Natural killer cell treated with Interleukin-12 subunit alpha and Interleukin-12 subunit beta and Interleukin-15 and Interleukin-18, amount 100 ng/mL, for 72 hours (primary cell): ENCODE results near the gene TEDDM1. TPM values are rescaled to one million over a fixed set of nuclear protein-coding genes. Genes with fewer than 3 reads are reported as not detected.

ENCODE experiments used
- ATAC-seq, 2 donors: fragments of 150-1000 bp; cut with Tn5 transposase in 1 of 2; sonication (Bioruptor Pico), chemical (Tn5 transposase) in 1 of 2; 2 replicates each; pipeline ENCODE4 v1.10.0; 2021
- DNase-seq: peaks from one replicate; pipeline ENCODE4 v3.0.0; 2022; ENCODE audit warnings: low spot score
- H3K27ac Mint-ChIP-seq, 2 donors: 1 replicate in 1 of 2; 2 replicates in 1 of 2; pipeline ENCODE4 v1.8.0; 2022; ENCODE audit warnings: mixed read lengths in 2 of 2, mild to moderate bottlenecking in 1 of 2, moderate library complexity in 1 of 2
- H3K27me3 Mint-ChIP-seq, 2 donors: 1 replicate in 1 of 2; 2 replicates in 1 of 2; pipeline ENCODE4 v1.8.0; 2022; ENCODE audit warnings: mixed read lengths in 2 of 2
- H3K36me3 Mint-ChIP-seq: one replicate; pipeline ENCODE4 v1.8.0; 2022; ENCODE audit warnings: mixed read lengths
- H3K4me1 Mint-ChIP-seq, 2 donors: 1 replicate in 1 of 2; 2 replicates in 1 of 2; pipeline ENCODE4 v1.8.0; 2022; ENCODE audit warnings: low read depth in 2 of 2, mixed read lengths in 2 of 2, mild to moderate bottlenecking in 1 of 2
- H3K4me3 Mint-ChIP-seq: one replicate; pipeline ENCODE4 v1.8.0; 2022; ENCODE audit warnings: mixed read lengths
- H3K9me3 Mint-ChIP-seq: 2 replicates; pipeline ENCODE4 v1.8.0; 2022; ENCODE audit warnings: mixed read lengths
- total RNA-seq, 2 donors: library from RNA; stranded (reverse); gene quantifications; one replicate each; pipeline ENCODE4 v1.2.3, GENCODE V29; 2022

Gene TEDDM1
- total RNA-seq, 2 donors from 2014 or later = not detected

DNA sequence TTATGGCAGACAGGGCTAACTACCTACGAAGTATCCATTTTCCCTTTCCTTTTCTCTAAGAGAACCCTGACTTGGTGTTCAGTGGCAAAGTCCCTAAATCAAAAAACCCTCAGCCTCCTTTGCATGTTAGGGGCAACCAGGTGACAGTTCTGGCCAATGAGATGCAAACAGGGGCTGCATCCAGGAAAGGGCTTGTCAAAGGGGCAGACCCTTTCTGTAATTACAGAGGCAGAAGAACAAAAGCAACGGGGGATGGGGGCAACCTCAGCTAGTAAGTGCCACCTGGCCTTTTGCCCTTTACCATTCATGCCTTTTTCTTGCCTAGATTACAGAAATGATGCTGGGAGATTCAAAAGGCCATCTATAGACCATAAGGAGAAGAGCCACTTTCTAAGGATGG lies 43.3 kb downstream of the TEDDM1 start:
- Mint-ChIP-seq H3K4me3 (no peak overlapping the region), H3K36me3 (no peaks in the 10 kb centered on the region), H3K27me3 (peaks cover 0 to 7% of the 10 kb centered on the region in 2 donors), H3K4me1 (no peaks in the 10 kb centered on the region), H3K9me3 (no peaks in the 10 kb centered on the region), H3K27ac (no peak overlapping the region)
- no peak for ATAC-seq
- no peak for DNase-seq

DNA sequence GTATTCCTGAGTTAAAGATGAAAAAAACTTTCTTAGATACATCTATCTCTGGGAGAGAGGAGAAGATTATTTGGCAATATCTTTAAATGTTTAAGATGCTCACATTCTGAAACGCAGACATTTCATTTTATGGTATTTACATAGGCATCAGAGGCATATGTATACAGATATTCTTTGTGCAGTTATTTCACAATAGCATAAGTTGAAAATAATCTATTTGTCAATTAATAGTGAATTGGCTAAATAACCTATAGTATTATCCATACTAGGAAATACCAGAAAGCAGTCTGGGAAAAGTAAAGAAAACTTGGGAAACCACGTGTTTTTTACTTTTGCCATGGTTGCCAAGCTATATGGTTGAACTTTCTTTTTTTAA lies 44.8 kb downstream of the TEDDM1 start:
- H3K9me3 Mint-ChIP-seq = no peaks in the 10 kb centered on the region
- H3K4me1 Mint-ChIP-seq = no peaks in the 10 kb centered on the region
- peaks cover 0 to 7% of the 10 kb centered on the region in 2 donors for H3K27me3 Mint-ChIP-seq
- H3K36me3 Mint-ChIP-seq = no peaks in the 10 kb centered on the region
- ATAC-seq (no peak), DNase-seq (no peak)
- no peak overlapping the region for H3K4me3 Mint-ChIP-seq
- no peak overlapping the region for H3K27ac Mint-ChIP-seq

DNA sequence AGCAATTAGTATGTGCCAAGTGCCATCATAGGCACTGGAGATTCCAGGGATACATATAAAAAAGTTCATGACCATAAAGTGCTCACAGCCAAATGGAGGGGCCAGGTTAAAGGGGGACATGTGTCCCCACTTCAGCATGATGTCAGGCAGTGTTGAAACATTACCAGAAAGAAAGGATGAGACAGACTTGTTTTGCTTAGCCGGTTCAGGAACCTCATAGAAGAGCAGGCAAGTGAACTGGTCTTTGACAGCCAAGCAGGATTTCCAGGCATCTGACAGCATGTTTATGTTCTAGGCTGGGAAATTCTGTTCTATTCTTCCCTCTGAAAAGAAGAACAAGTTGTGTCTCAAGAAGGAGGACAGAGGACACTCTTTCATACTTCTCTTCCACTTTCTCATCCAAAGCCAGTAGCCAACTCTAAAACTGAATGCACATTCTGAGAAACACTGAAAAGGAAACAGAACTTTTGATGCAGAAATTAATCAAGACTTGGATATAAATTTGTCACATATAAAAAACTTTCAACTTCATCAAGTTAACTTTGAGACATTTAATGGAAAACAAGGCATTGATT lies 48.6 kb downstream of the TEDDM1 start:
- Mint-ChIP-seq H3K27me3 (peaks cover 2 to 15% of the 10 kb centered on the region in 2 donors), H3K4me3 (no peak overlapping the region), H3K36me3 (no peaks in the 10 kb centered on the region), H3K4me1 (peaks cover 0 to 4% of the 10 kb centered on the region in 2 donors), H3K9me3 (no peaks in the 10 kb centered on the region), H3K27ac (no peak overlapping the region)
- ATAC-seq = no peak
- DNase-seq = no peak

DNA sequence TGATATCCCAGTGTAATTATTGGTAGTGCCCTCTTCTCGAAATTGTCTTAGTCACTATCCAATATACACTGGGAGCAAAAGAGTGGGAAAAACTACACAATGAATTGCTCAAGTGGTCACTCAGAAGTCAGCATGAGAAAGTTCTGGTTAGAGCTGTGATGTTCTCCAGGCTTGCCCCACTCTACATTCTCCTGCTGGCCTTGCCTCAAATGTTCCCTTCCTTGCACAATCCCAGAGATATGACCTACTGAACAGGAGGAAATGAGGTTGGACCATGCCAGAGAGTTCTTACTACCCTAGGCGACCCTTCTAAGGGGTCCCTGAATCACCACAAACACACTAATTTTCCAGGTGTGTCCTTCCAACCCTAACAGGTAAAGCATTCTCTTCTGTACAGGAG lies 49.6 kb downstream of the TEDDM1 start:
- Mint-ChIP-seq H3K4me1 (peaks cover 0 to 4% of the 10 kb centered on the region in 2 donors), H3K9me3 (no peaks in the 10 kb centered on the region), H3K27ac (no peak overlapping the region), H3K4me3 (no peak overlapping the region), H3K36me3 (no peaks in the 10 kb centered on the region), H3K27me3 (peaks cover 2 to 15% of the 10 kb centered on the region in 2 donors)
- ATAC-seq = no peak
- no peak for DNase-seq

DNA sequence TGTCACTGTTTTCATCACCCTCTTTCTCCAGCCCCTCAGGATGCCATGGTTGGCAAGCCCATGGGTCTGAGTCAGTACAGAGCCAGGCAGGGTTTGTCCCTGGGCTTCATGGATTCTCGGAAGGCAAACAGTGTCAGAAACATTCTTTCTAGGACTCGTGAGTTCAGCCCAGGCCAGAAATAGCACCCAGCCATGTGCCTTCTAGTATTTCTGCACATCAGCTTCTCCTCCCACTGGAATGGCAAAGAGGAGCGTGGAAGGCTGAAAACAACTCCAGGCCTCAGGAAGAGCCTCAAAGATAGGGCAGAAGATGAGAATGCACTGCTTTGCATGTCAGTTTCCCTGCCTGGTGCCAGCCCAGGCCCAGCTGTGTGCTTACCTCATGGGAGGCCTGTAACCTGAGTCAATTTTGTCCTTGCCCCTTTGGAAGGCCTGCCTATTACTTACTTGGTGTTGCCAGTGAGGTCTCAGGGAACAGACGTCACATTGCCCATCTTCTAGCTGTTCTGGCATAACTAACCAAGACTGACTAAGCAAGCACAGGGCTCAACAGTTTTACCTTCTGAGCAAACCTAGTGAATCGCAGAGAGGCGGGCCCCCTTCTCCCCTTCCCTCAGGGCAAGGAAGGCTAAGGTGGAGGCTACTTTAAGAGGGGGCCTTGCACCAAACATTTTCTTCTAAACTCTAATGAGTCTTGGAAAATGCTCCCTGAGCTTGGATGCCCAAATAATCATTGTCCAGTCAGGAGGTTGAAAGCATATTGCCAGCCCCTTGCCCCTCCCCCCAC lies 51.3 kb downstream of the TEDDM1 start:
- no peaks in the 10 kb centered on the region for H3K36me3 Mint-ChIP-seq
- ATAC-seq (no peak), DNase-seq (no peak)
- H3K4me1 Mint-ChIP-seq = peaks cover 0 to 4% of the 10 kb centered on the region in 2 donors
- H3K9me3 Mint-ChIP-seq = no peaks in the 10 kb centered on the region
- no peak overlapping the region for H3K27ac Mint-ChIP-seq
- H3K27me3 Mint-ChIP-seq = peaks cover 2 to 8% of the 10 kb centered on the region in 2 donors
- H3K4me3 Mint-ChIP-seq = no peak overlapping the region

Other genes with a start within 250 kb of the TEDDM1 start
- gene GLUL, start 8.9 kb downstream of the TEDDM1 start, total RNA-seq = 100 to 1,000 TPM in 1 of 2 donors, 10 to 100 TPM in 1; 85.5 to 136 TPM
- gene RGSL1, start 49.5 kb upstream of the TEDDM1 start, total RNA-seq = not detected
- gene RNASEL, start 188.6 kb upstream of the TEDDM1 start, total RNA-seq = 1 to 10 TPM; 3.0 to 5.1 TPM
- gene RGS16, start 203.7 kb upstream of the TEDDM1 start, total RNA-seq = 100 to 1,000 TPM in 1 of 2 donors, 10 to 100 TPM in 1; 33.0 to 102 TPM